A549 (cell line): ENCODE measurements around the gene OR5P2.
A peak's percentile ranks its signal among the peaks of the same experiment; 100 is the strongest.

ENCODE experiments used
- HDAC2 ChIP-seq: fragments of 200-600 bp; sonication (generic); IDR thresholded peaks from 2 replicates; pipeline ENCODE4 v1.6.1; 2016
- MAFK ChIP-seq: fragments of 450-650 bp; IDR thresholded peaks from 2 replicates; pipeline ENCODE4 v1.6.1; 2014; ENCODE audit not compliant: partially characterized antibody
- MAX ChIP-seq: IDR thresholded peaks from 2 replicates; pipeline ENCODE4 v1.6.1; 2012
- NR3C1 ChIP-seq: fragments of >200 bp; sonication (Bioruptor Twin); formaldehyde crosslinking; IDR thresholded peaks from 3 replicates; pipeline ENCODE4 v1.6.1; 2017
- POLR2A ChIP-seq: IDR thresholded peaks from 2 replicates; pipeline ENCODE4 v1.6.1; 2012; ENCODE audit warnings: mild to moderate bottlenecking, low read length
- RAD21 ChIP-seq, 2 experiments: fragments of >200 bp in 1 of 2; sonication (Bioruptor Twin) in 1 of 2; formaldehyde crosslinking in 1 of 2; IDR thresholded peaks in 1 of 2; conservative IDR thresholded peaks in 1 of 2; 2 replicates in 1 of 2; 3 replicates in 1 of 2; pipeline ENCODE4 v1.6.1; 2012 to 2018; ENCODE audit warnings: inconsistent platforms in 1 of 2
- RFX5 ChIP-seq: fragments of 450-650 bp; IDR thresholded peaks from 2 replicates; pipeline ENCODE4 v1.7.1; 2014; ENCODE audit warnings: antibody characterized with exemption, mild to moderate bottlenecking, moderate library complexity
- RNF2 ChIP-seq: fragments of 200-600 bp; sonication (generic); IDR thresholded peaks from 2 replicates; pipeline ENCODE4 v1.6.1; 2016; ENCODE audit warnings: low read depth, mild to moderate bottlenecking, antibody characterized with exemption, moderate library complexity, borderline replicate concordance
- SMC3 ChIP-seq: fragments of >200 bp; sonication (Bioruptor Twin); formaldehyde crosslinking; IDR thresholded peaks from 3 replicates; pipeline ENCODE4 v1.6.1; 2018; ENCODE audit warnings: inconsistent platforms
- TF ChIP-seq, protein P1 (sequence below): fragments of >200 bp; sonication (Bioruptor Twin); formaldehyde crosslinking; IDR thresholded peaks from 3 replicates; pipeline ENCODE4 v1.5.1; 2016
- TF ChIP-seq, protein P2 (sequence below): fragments of 450-650 bp; IDR thresholded peaks from 2 replicates; pipeline ENCODE4 v1.6.1; 2014; ENCODE audit warnings: antibody characterized with exemption
- TF ChIP-seq, protein P3 (sequence below): IDR thresholded peaks from 2 replicates; pipeline ENCODE4 v1.6.1; 2012
- TF ChIP-seq, protein P4 (sequence below): fragments of 200-600 bp; sonication (generic); IDR thresholded peaks from 2 replicates; pipeline ENCODE4 v1.6.1; 2016; ENCODE audit warnings: antibody characterized with exemption, mild to moderate bottlenecking, moderate library complexity

GRCh38 chr11:7840578-7840977, 43.8 kb upstream of the OR5P2 start:
- TF ChIP-seq HDAC2: no peak
- TF ChIP-seq POLR2A: no peak
- no peak for TF ChIP-seq NR3C1
- peak; percentile 86 for TF ChIP-seq MAFK
- TF ChIP-seq, protein P1, sequence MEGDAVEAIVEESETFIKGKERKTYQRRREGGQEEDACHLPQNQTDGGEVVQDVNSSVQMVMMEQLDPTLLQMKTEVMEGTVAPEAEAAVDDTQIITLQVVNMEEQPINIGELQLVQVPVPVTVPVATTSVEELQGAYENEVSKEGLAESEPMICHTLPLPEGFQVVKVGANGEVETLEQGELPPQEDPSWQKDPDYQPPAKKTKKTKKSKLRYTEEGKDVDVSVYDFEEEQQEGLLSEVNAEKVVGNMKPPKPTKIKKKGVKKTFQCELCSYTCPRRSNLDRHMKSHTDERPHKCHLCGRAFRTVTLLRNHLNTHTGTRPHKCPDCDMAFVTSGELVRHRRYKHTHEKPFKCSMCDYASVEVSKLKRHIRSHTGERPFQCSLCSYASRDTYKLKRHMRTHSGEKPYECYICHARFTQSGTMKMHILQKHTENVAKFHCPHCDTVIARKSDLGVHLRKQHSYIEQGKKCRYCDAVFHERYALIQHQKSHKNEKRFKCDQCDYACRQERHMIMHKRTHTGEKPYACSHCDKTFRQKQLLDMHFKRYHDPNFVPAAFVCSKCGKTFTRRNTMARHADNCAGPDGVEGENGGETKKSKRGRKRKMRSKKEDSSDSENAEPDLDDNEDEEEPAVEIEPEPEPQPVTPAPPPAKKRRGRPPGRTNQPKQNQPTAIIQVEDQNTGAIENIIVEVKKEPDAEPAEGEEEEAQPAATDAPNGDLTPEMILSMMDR: no peak
- TF ChIP-seq, protein P2, sequence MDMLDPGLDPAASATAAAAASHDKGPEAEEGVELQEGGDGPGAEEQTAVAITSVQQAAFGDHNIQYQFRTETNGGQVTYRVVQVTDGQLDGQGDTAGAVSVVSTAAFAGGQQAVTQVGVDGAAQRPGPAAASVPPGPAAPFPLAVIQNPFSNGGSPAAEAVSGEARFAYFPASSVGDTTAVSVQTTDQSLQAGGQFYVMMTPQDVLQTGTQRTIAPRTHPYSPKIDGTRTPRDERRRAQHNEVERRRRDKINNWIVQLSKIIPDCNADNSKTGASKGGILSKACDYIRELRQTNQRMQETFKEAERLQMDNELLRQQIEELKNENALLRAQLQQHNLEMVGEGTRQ: no peak
- no peak for TF ChIP-seq SMC3
- TF ChIP-seq, protein P3, sequence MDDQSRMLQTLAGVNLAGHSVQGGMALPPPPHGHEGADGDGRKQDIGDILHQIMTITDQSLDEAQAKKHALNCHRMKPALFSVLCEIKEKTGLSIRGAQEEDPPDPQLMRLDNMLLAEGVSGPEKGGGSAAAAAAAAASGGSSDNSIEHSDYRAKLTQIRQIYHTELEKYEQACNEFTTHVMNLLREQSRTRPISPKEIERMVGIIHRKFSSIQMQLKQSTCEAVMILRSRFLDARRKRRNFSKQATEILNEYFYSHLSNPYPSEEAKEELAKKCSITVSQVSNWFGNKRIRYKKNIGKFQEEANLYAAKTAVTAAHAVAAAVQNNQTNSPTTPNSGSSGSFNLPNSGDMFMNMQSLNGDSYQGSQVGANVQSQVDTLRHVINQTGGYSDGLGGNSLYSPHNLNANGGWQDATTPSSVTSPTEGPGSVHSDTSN: no peak
- TF ChIP-seq RAD21 (conservative IDR thresholded peaks at IDR 0.05 in 1 of 2, IDR thresholded peaks at IDR 0.05 in 1 of 2): no peak
- no peak for TF ChIP-seq RNF2
- no peak for TF ChIP-seq RFX5
- TF ChIP-seq MAX: no peak
- TF ChIP-seq, protein P4, sequence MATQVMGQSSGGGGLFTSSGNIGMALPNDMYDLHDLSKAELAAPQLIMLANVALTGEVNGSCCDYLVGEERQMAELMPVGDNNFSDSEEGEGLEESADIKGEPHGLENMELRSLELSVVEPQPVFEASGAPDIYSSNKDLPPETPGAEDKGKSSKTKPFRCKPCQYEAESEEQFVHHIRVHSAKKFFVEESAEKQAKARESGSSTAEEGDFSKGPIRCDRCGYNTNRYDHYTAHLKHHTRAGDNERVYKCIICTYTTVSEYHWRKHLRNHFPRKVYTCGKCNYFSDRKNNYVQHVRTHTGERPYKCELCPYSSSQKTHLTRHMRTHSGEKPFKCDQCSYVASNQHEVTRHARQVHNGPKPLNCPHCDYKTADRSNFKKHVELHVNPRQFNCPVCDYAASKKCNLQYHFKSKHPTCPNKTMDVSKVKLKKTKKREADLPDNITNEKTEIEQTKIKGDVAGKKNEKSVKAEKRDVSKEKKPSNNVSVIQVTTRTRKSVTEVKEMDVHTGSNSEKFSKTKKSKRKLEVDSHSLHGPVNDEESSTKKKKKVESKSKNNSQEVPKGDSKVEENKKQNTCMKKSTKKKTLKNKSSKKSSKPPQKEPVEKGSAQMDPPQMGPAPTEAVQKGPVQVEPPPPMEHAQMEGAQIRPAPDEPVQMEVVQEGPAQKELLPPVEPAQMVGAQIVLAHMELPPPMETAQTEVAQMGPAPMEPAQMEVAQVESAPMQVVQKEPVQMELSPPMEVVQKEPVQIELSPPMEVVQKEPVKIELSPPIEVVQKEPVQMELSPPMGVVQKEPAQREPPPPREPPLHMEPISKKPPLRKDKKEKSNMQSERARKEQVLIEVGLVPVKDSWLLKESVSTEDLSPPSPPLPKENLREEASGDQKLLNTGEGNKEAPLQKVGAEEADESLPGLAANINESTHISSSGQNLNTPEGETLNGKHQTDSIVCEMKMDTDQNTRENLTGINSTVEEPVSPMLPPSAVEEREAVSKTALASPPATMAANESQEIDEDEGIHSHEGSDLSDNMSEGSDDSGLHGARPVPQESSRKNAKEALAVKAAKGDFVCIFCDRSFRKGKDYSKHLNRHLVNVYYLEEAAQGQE: no peak
